HEK293T (cell line): ENCODE data around the gene SYT9.

Experiments used
- CTCF ChIA-PET: fragments of 350-600 bp; formaldehyde crosslinking; extraction: SDS; loops from one replicate; lab custom pipeline; 2021; ENCODE audit warnings: antibody characterized with exemption, inconsistent platforms; lab: Yijun Ruan, JAX
- POLR2A ChIA-PET: fragments of 350-600 bp; formaldehyde crosslinking; extraction: SDS; loops from one replicate; lab custom pipeline; 2020; ENCODE audit warnings: antibody characterized with exemption, inconsistent platforms; lab: Yijun Ruan, JAX
- DNase-seq: peaks from one replicate; pipeline ENCODE4 v3.0.0; 2012; ENCODE audit warnings: mixed read lengths; ENCODE audit errors: extremely low spot score
- ARNT ChIP-seq: fragments of 450-650 bp; IDR thresholded peaks from 2 replicates; pipeline ENCODE4 v1.6.1; 2017; ENCODE audit warnings: mild to moderate bottlenecking
- BHLHE40 ChIP-seq: fragments of 450-650 bp; IDR thresholded peaks from 2 replicates; pipeline ENCODE4 v1.6.1; 2016; ENCODE audit warnings: mild to moderate bottlenecking, moderate library complexity, borderline replicate concordance
- CTBP1 ChIP-seq: fragments of 450-650 bp; IDR thresholded peaks from 2 replicates; pipeline ENCODE4 v1.6.1; 2016; ENCODE audit warnings: borderline replicate concordance
- ELF4 ChIP-seq: fragments of 450-650 bp; IDR thresholded peaks from 2 replicates; pipeline ENCODE4 v1.6.1; 2017; ENCODE audit warnings: antibody characterized with exemption
- FOXA1 ChIP-seq: fragments of 450-650 bp; IDR thresholded peaks from 2 replicates; pipeline ENCODE4 v1.6.1; 2016; ENCODE audit warnings: mild to moderate bottlenecking
- FOXK2 ChIP-seq: fragments of 450-650 bp; IDR thresholded peaks from 2 replicates; pipeline ENCODE4 v1.6.1; 2016; ENCODE audit warnings: mild to moderate bottlenecking
- FOXM1 ChIP-seq: fragments of 450-650 bp; IDR thresholded peaks from 2 replicates; pipeline ENCODE4 v1.6.1; 2017; ENCODE audit warnings: mild to moderate bottlenecking, borderline replicate concordance
- HDGF ChIP-seq: fragments of 450-650 bp; IDR thresholded peaks from 2 replicates; pipeline ENCODE4 v1.6.1; 2017; ENCODE audit warnings: antibody characterized with exemption, borderline replicate concordance
- L3MBTL2 ChIP-seq: fragments of 450-650 bp; conservative IDR thresholded peaks from 2 replicates; pipeline ENCODE4 v1.6.1; 2016; ENCODE audit warnings: mild to moderate bottlenecking
- LEF1 ChIP-seq: fragments of 450-650 bp; IDR thresholded peaks from 2 replicates; pipeline ENCODE4 v1.6.1; 2017; ENCODE audit warnings: mild to moderate bottlenecking, borderline replicate concordance
- NFRKB ChIP-seq: fragments of 450-650 bp; IDR thresholded peaks from 2 replicates; pipeline ENCODE4 v1.6.1; 2016; ENCODE audit warnings: mild to moderate bottlenecking, moderate library complexity
- PKNOX1 ChIP-seq: fragments of 450-650 bp; IDR thresholded peaks from 2 replicates; pipeline ENCODE4 v1.6.1; 2016
- SP1 ChIP-seq: fragments of 450-650 bp; IDR thresholded peaks from 2 replicates; pipeline ENCODE4 v1.6.1; 2017
- SUZ12 ChIP-seq: fragments of 450-650 bp; IDR thresholded peaks from 2 replicates; pipeline ENCODE4 v1.6.1; 2016; ENCODE audit warnings: mild to moderate bottlenecking
- TARDBP ChIP-seq: fragments of 450-650 bp; IDR thresholded peaks from 2 replicates; pipeline ENCODE4 v1.6.1; 2016
- ZNF384 ChIP-seq: fragments of 450-650 bp; IDR thresholded peaks from 2 replicates; pipeline ENCODE4 v1.6.1; 2016

The SYT9 gene

GRCh38 chr11:7292922-7293321 is 41.2 kb downstream of the SYT9 start:
- no peak for TF ChIP-seq FOXM1
- no peak for TF ChIP-seq ARNT
- no peak for TF ChIP-seq ELF4
- no peak for TF ChIP-seq HDGF
- TF ChIP-seq BHLHE40: no peak
- no peak for TF ChIP-seq TARDBP
- TF ChIP-seq PKNOX1: no peak
- TF ChIP-seq NFRKB: no peak
- TF ChIP-seq SP1: no peak
- ChIA-PET POLR2A (no interaction called here), CTCF (no interaction called here)
- no peak for DNase-seq

- POLR2A ChIA-PET: no interaction called here
- TF ChIP-seq ELF4: no peak
- TF ChIP-seq ARNT: no peak
- no peak for TF ChIP-seq FOXM1
- TF ChIP-seq SUZ12: no peak
- TF ChIP-seq SP1: no peak
- TF ChIP-seq BHLHE40: no peak
- TF ChIP-seq PKNOX1: no peak
- no peak for TF ChIP-seq CTBP1
- TF ChIP-seq LEF1: no peak
- TF ChIP-seq NFRKB: no peak
- no peak for TF ChIP-seq FOXA1
- no peak for TF ChIP-seq L3MBTL2
- no peak for TF ChIP-seq TARDBP
- TF ChIP-seq HDGF: no peak
- TF ChIP-seq ZNF384: no peak
- no peak for TF ChIP-seq FOXK2
- no peak for DNase-seq
These were observed 47.7 kb downstream of the SYT9 start for GRCh38 chr11:7299393-7299792.

DNA sequence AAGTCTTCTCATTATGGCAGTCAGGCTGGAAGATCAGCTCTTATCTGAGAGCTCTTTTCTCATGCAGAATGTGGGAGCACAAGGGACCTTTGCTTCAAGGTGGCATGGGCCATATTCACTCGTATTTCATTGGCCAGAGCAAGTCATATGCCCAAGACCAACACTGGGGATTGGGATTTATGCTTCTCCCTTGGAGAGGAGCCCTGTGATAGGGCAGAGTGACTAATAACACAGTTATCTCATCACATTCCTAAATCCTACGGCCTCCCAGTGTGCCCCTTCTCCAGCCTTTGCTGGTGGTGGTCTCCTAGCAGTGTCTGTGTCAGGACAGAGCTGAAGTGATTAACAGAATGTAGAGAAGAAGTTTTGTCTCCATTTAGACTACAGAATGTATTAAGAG is 48.6 kb downstream of the SYT9 start:
- CTCF ChIA-PET: no interaction called here
- POLR2A ChIA-PET: no interaction called here
- TF ChIP-seq HDGF: no peak
- no peak for TF ChIP-seq SP1
- TF ChIP-seq ZNF384: no peak
- no peak for TF ChIP-seq L3MBTL2
- no peak for TF ChIP-seq BHLHE40
- no peak for TF ChIP-seq CTBP1
- no peak for TF ChIP-seq ARNT
- TF ChIP-seq LEF1: no peak
- no peak for TF ChIP-seq SUZ12
- no peak for TF ChIP-seq NFRKB
- TF ChIP-seq FOXM1: no peak
- no peak for TF ChIP-seq TARDBP
- no peak for DNase-seq

More at GRCh38 chr11:7299393-7299792, 47.7 kb downstream of the SYT9 start:
- CTCF ChIA-PET: no interaction called here

DNA sequence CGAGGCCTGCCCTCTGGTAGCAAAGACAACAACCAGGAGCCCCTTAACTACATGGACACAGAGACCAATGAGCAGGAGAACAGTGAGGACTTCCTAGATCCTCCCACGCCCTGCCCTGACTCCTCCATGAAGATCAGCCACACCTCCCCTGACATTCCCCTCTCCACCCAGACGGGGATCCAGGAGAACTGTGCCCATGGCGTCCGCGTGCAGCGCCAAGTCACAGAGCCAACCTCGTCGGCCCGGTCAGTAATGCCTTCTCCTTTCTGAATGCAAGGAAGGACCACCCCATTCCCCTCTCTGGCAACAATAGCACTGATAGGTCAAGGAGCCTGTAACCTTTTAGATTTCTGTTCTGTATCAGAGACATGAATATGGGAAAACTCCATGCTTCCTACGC is 51.4 kb downstream of the SYT9 start:
- TF ChIP-seq FOXA1: no peak
- no peak for TF ChIP-seq ZNF384
- no peak for TF ChIP-seq LEF1
- no peak for TF ChIP-seq HDGF
- no peak for TF ChIP-seq SUZ12
- no peak for TF ChIP-seq BHLHE40
- no peak for TF ChIP-seq CTBP1
- no peak for TF ChIP-seq ARNT
- TF ChIP-seq PKNOX1: no peak
- POLR2A ChIA-PET: no interaction called here
- DNase-seq: no peak
- CTCF ChIA-PET: no interaction called here

DNA sequence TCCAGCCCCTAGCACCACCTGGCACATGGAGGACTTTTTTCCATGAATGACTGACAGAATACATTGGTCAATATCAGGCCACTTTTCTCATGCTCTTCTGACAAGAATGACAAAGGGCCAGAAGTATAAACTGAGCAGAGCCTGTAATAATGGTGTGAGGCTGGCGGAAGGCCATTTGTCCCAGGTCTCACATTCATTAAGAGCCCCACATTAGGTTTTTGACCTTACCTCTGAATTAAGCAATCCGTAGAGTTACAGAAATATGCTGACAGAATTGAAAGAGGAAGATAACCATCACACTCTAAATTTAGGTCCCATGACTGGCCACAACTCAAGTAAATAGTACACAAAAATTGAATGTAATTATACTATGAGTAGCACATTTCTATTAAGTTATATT is 55.2 kb downstream of the SYT9 start:
- CTCF ChIA-PET: no interaction called here
- TF ChIP-seq SP1 (no peak), ZNF384 (no peak), BHLHE40 (no peak), NFRKB (no peak), FOXK2 (no peak), FOXM1 (no peak), LEF1 (no peak), ARNT (no peak)
- DNase-seq: no peak
- POLR2A ChIA-PET: no interaction called here

- no peak for DNase-seq
- ChIA-PET CTCF (no interaction called here), POLR2A (no interaction called here)
- TF ChIP-seq TARDBP: no peak
- no peak for TF ChIP-seq SUZ12
- TF ChIP-seq SP1: no peak
- no peak for TF ChIP-seq FOXK2
- no peak for TF ChIP-seq HDGF
- no peak for TF ChIP-seq FOXA1
- TF ChIP-seq PKNOX1: no peak
- TF ChIP-seq L3MBTL2: no peak
- no peak for TF ChIP-seq CTBP1
- no peak for TF ChIP-seq BHLHE40
- no peak for TF ChIP-seq ARNT
- no peak for TF ChIP-seq LEF1
These were observed 56.1 kb downstream of the SYT9 start for GRCh38 chr11:7307836-7308235.
